Chondrocyte (in vitro differentiated cells): ENCODE data around the gene SYNE1. TPM values are rescaled to one million over a fixed set of nuclear protein-coding genes. Genes with fewer than 3 reads are reported as not detected.

ENCODE experiments used
- DNase-seq: peaks from one replicate; pipeline ENCODE4 v3.0.0; 2021; ENCODE audit warnings: mixed read lengths, low spot score
- H3K27ac Mint-ChIP-seq: one replicate; pipeline ENCODE4 v1.8.0; 2021; ENCODE audit warnings: mild to moderate bottlenecking, moderate library complexity, mixed read lengths; ENCODE audit not compliant: unreplicated experiment
- H3K27me3 Mint-ChIP-seq: 2 replicates; pipeline ENCODE4 v1.8.0; 2021; ENCODE audit warnings: low read depth, mixed read lengths
- H3K36me3 Mint-ChIP-seq: 2 replicates; pipeline ENCODE4 v1.8.0; 2021; ENCODE audit warnings: low read depth, mixed read lengths
- H3K4me1 Mint-ChIP-seq: 2 replicates; pipeline ENCODE4 v1.8.0; 2021; ENCODE audit warnings: low read depth, mild to moderate bottlenecking, mixed read lengths
- H3K4me3 Mint-ChIP-seq: one replicate; pipeline ENCODE4 v1.8.0; 2021; ENCODE audit warnings: mild to moderate bottlenecking, moderate library complexity, mixed read lengths; ENCODE audit not compliant: unreplicated experiment
- H3K9me3 Mint-ChIP-seq: 2 replicates; pipeline ENCODE4 v1.8.0; 2021; ENCODE audit warnings: low read depth, mixed read lengths
- total RNA-seq: library from RNA; stranded (reverse); gene quantifications from 3 replicates; pipeline ENCODE4 v1.2.1, GENCODE V29; 2021
- TF ChIP-seq, protein P1 (sequence below): fragments of 200-600 bp; sonication (generic); IDR thresholded peaks from 2 replicates; pipeline ENCODE4 v1.5.0; 2021; ENCODE audit warnings: antibody characterized with exemption, mild to moderate bottlenecking, moderate library complexity

Gene SYNE1
- total RNA-seq, 1 donor from 2014 or later: 151 TPM

DNA sequence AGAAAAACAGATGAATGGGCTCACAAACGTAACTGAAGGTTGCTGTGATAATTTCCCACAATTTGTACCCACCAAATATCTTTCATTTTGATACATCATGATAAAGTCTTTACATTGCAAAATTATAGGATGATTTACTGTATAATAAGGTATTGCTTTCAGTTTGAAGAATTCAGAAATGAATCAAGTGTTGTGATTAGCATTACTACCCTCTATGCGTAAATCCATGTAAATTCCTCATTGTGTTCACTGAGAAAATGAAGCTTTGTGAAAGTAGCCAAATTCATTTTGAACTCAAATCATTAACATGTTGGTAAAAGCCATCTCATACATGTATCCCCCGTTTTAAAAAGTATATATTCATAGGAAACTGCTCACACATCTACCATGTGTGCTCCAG lies 450.3 kb downstream of the SYNE1 start:
- Mint-ChIP-seq H3K4me1 (peaks cover 16% of the 10 kb centered on the region), H3K36me3 (peaks cover 33% of the 10 kb centered on the region), H3K27me3 (no peaks in the 10 kb centered on the region), H3K27ac (no peak overlapping the region), H3K9me3 (peaks cover 8% of the 10 kb centered on the region), H3K4me3 (no peak overlapping the region)
- DNase-seq: no peak
- TF ChIP-seq, protein P1, sequence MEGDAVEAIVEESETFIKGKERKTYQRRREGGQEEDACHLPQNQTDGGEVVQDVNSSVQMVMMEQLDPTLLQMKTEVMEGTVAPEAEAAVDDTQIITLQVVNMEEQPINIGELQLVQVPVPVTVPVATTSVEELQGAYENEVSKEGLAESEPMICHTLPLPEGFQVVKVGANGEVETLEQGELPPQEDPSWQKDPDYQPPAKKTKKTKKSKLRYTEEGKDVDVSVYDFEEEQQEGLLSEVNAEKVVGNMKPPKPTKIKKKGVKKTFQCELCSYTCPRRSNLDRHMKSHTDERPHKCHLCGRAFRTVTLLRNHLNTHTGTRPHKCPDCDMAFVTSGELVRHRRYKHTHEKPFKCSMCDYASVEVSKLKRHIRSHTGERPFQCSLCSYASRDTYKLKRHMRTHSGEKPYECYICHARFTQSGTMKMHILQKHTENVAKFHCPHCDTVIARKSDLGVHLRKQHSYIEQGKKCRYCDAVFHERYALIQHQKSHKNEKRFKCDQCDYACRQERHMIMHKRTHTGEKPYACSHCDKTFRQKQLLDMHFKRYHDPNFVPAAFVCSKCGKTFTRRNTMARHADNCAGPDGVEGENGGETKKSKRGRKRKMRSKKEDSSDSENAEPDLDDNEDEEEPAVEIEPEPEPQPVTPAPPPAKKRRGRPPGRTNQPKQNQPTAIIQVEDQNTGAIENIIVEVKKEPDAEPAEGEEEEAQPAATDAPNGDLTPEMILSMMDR: no peak

DNA sequence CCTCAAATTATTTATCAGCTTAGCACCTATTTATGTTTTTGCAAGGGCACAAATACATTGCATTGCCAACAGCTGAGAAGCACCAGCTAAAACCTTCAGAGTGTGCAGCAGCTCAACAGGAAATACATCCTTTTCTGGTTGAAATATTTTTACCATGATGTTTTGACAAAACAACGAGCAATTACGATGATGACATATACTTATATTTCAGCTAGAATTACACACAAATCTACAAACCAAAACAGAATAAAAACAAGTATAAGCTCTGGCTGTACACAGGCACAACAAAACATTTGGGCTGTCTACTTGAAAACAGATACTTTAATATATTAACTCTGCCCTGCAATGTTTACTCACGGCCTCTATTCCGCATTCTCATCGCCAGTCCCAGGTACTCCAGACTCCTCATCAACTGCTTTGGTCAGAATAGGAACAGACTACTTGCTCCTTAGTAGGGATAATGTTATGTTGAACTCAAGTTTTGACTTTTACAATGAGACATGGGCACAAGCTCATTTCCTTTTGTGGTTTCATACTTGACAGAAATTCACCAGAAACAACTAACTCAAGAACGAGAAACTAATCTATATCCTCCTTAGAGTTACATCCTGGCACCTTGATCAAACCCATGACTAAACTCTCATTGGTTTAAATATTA lies 452.1 kb downstream of the SYNE1 start:
- peaks cover 27% of the 10 kb centered on the region for H3K36me3 Mint-ChIP-seq

DNA sequence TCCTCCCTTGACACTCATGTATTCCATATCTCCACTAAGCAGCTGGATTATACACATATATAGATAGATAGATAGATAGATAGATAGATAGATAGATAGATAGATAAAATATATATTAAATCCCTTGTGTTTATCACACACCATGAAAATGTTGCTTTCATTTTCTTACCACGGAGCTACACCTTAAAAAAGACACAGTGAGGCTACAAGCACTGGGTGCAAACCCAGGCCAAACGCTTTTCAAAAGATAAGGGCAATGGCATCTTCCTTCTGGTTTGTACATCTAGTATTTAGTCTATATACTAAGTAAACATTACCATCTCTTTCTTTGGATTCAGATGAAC lies 452.6 kb downstream of the SYNE1 start:
- DNase-seq: no peak
- H3K9me3 Mint-ChIP-seq: no peaks in the 10 kb centered on the region
- TF ChIP-seq, protein P1: no peak
- no peak overlapping the region for H3K27ac Mint-ChIP-seq
- no peaks in the 10 kb centered on the region for H3K27me3 Mint-ChIP-seq
- peaks cover 16% of the 10 kb centered on the region for H3K4me1 Mint-ChIP-seq
- H3K36me3 Mint-ChIP-seq: peaks cover 25% of the 10 kb centered on the region
- H3K4me3 Mint-ChIP-seq: no peak overlapping the region

More for the DNA sequence above, 452.1 kb downstream of the SYNE1 start:
- DNase-seq: no peak
- Mint-ChIP-seq H3K9me3 (no peaks in the 10 kb centered on the region), H3K27me3 (no peaks in the 10 kb centered on the region), H3K4me1 (peaks cover 16% of the 10 kb centered on the region), H3K27ac (no peak overlapping the region), H3K4me3 (no peak overlapping the region)
- TF ChIP-seq, protein P1: no peak

DNA sequence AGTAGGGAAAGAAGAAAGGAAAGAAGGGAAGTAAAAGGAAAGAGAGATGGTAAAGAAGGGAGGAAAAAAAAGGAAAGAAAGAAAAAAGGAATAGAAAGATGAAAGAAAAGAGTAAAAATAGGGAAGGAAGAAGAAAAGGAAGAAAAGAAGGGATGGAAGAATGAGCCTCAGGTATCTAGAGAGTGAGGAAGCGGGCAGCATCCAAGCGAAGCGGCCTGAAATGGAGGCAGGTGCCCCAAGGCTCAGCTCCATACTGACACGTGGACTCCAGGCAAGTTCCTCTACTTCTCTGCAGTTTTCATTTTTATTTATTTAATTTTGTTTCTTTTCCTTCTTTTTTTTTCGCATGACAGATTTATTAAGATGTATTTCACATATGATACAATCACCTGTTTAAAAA lies 456.6 kb downstream of the SYNE1 start:
- Mint-ChIP-seq H3K4me1 (peaks cover 10% of the 10 kb centered on the region), H3K9me3 (no peaks in the 10 kb centered on the region), H3K4me3 (no peak overlapping the region), H3K27ac (no peak overlapping the region), H3K36me3 (peaks cover 18% of the 10 kb centered on the region), H3K27me3 (no peaks in the 10 kb centered on the region)
- TF ChIP-seq, protein P1: no peak
- no peak for DNase-seq

DNA sequence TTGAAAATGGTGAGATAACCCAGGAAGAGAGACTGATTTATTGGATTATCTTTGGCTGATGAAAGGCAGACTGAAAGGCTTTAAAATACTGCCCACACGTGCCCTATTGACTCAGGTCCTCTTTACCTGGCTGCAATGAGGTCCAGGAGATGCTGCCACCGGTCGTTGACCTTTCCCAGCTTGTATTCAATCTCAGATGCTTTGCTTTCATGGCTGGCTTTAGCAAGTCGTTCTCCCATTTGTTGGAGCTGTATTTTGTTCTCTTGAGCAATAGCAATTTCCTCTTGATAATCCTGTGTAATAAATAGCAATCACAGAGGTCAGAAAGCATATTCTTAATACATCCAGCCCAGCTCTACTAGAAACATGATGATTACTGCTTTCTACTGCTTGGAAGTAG lies 460.9 kb downstream of the SYNE1 start:
- Mint-ChIP-seq H3K27me3 (no peaks in the 10 kb centered on the region), H3K36me3 (peaks cover 24% of the 10 kb centered on the region), H3K4me3 (no peak overlapping the region), H3K4me1 (no peaks in the 10 kb centered on the region), H3K27ac (no peak overlapping the region), H3K9me3 (no peaks in the 10 kb centered on the region)
- DNase-seq: no peak
- TF ChIP-seq, protein P1: no peak
